Lung (tissue), 12 donors: ENCODE measurements around the gene TCTN3. TPM values are rescaled to one million over a fixed set of nuclear protein-coding genes. Genes with fewer than 3 reads are reported as not detected.
A peak's percentile ranks its signal among the peaks of the same experiment; 100 is the strongest.

Experiments used
- ATAC-seq: fragments of 200-7000 bp; cut with Tn5 transposase; one replicate; pipeline ENCODE4 v1.9.1; 2020; ENCODE audit warnings: moderate number of reproducible peaks; ENCODE audit not compliant: insufficient read depth, low FRiP score
- DNase-seq, 3 donors: peaks; one replicate each; pipeline ENCODE4 v3.0.0-alpha.2; 2013 to 2017
- H3K27ac ChIP-seq, 2 donors: one replicate each; pipeline ENCODE4 v1.5.1; 2013; ENCODE audit warnings: mild to moderate bottlenecking in 2 of 2, moderate library complexity in 2 of 2, control low read depth in 1 of 2, inconsistent platforms in 1 of 2, low read depth in 1 of 2, low read length in 1 of 2
- H3K27me3 ChIP-seq, 3 donors: one replicate each; pipeline ENCODE4 v1.5.1; 2013; ENCODE audit warnings: low read length in 2 of 3; ENCODE audit not compliant: control insufficient read depth in 3 of 3, insufficient read depth in 3 of 3
- H3K36me3 ChIP-seq, 4 donors: one replicate each; pipeline ENCODE4 v1.5.1; 2013; ENCODE audit warnings: low read length in 4 of 4, mild to moderate bottlenecking in 1 of 4, moderate library complexity in 1 of 4; ENCODE audit not compliant: control insufficient read depth in 4 of 4, insufficient read depth in 4 of 4
- H3K4me1 ChIP-seq, 5 donors: one replicate each; pipeline ENCODE4 v1.5.1; 2013; ENCODE audit warnings: low read length in 5 of 5, mild to moderate bottlenecking in 2 of 5, moderate library complexity in 1 of 5; ENCODE audit not compliant: control insufficient read depth in 5 of 5, insufficient read depth in 5 of 5
- H3K4me3 ChIP-seq: one replicate; pipeline ENCODE4 v1.5.1; 2013; ENCODE audit warnings: mild to moderate bottlenecking, control low read depth, moderate library complexity
- H3K9ac ChIP-seq, 2 donors: one replicate each; pipeline ENCODE4 v1.5.1; 2013; ENCODE audit warnings: low read length in 2 of 2, control low read depth in 1 of 2; ENCODE audit not compliant: insufficient read depth in 1 of 2
- H3K9me3 ChIP-seq, 4 donors: one replicate each; pipeline ENCODE4 v1.5.1; 2013; ENCODE audit warnings: low read length in 3 of 4, mild to moderate bottlenecking in 1 of 4, moderate library complexity in 1 of 4; ENCODE audit not compliant: control insufficient read depth in 4 of 4, insufficient read depth in 3 of 4
- CTCF ChIP-seq: IDR thresholded peaks from 2 replicates; pipeline ENCODE4 v1.5.1; 2012; ENCODE audit warnings: mild to moderate bottlenecking; ENCODE audit errors: control extremely low read depth, extremely low read depth
- WGBS, 2 donors: extraction: QIAGEN DNeasy Blood & Tissue Kit; methylation state at CpG; one replicate each; pipeline ENCODE4 v1.1.7; 2013; 5-methylcytosine and 5-hydroxymethylcytosine counted together
- polyA plus RNA-seq, 2 donors: library from polyadenylated mRNA; stranded (reverse); fragments of 200-250 nt; gene quantifications; one replicate each; pipeline ENCODE4 v1.2.1, GENCODE V29; 2013
- total RNA-seq, 2 donors: library from RNA; depleted of rRNA in 1 of 2; stranded (reverse); fragments of >200 nt in 1 of 2; gene quantifications; one replicate each; pipeline ENCODE4 v1.2.1, GENCODE V29; 2014 to 2021
- donor health status: control.
- donor health status: control.
- donor health status: Bipolar disorder and iron deficiency.
- donor health status: healthy.
- donor health status: DM: yes; HTN: yes; CAD: no.

The TCTN3 gene
- total and polyA plus RNA-seq, 4 donors: 13.1 to 43.2 (median 29.8) TPM

- Histone ChIP-seq H3K4me3 (no peak overlapping the region), H3K4me1 (peaks cover 0 to 11% (median 0%) of the 10 kb centered on the region in 5 donors), H3K27ac (no peak overlapping the region), H3K36me3 (peaks cover 4 to 16% (median 9%) of the 10 kb centered on the region in 4 donors), H3K9ac (no peak overlapping the region), H3K9me3 (no peaks in the 10 kb centered on the region), H3K27me3 (no peaks in the 10 kb centered on the region)
- 27 to 71% methylated on average over 1 of the region's 1 CpG for WGBS, 2 donors
- no peak for DNase-seq
- ATAC-seq: no peak
- TF ChIP-seq CTCF: no peak
Measured at GRCh38 chr10:95663496-95663895, 30.2 kb downstream of the TCTN3 start.

- 81 to 84% methylated on average over 1 of the region's 1 CpG for WGBS, 2 donors
Measured at GRCh38 chr10:95661818-95662217, 31.9 kb downstream of the TCTN3 start.

GRCh38 chr10:95660283-95660682 is 33.4 kb downstream of the TCTN3 start:
- no peak for TF ChIP-seq CTCF
- H3K36me3 ChIP-seq: peaks cover 4 to 14% (median 9%) of the 10 kb centered on the region in 4 donors
- no peak overlapping the region for H3K27ac ChIP-seq
- no peaks in the 10 kb centered on the region for H3K9me3 ChIP-seq
- ATAC-seq (no peak), DNase-seq (no peak)
- no peaks in the 10 kb centered on the region for H3K27me3 ChIP-seq
- H3K9ac ChIP-seq: no peak overlapping the region
- no peak overlapping the region for H3K4me3 ChIP-seq
- peaks cover 0 to 11% (median 5%) of the 10 kb centered on the region in 5 donors for H3K4me1 ChIP-seq

More at GRCh38 chr10:95661818-95662217, 31.9 kb downstream of the TCTN3 start:
- Histone ChIP-seq H3K4me3 (no peak overlapping the region), H3K9me3 (no peaks in the 10 kb centered on the region), H3K36me3 (peaks cover 4 to 14% (median 9%) of the 10 kb centered on the region in 4 donors), H3K27ac (peak overlapping the region in 1 of 2 donors; percentile 1), H3K27me3 (no peaks in the 10 kb centered on the region), H3K4me1 (peaks cover 0 to 11% (median 0%) of the 10 kb centered on the region in 5 donors), H3K9ac (no peak overlapping the region)
- ATAC-seq (no peak), DNase-seq (peak in 1 of 3 donors; percentile 10)
- TF ChIP-seq CTCF: no peak

GRCh38 chr10:95657250-95657649 is 36.5 kb downstream of the TCTN3 start:
- peaks cover 0 to 4% (median 2%) of the 10 kb centered on the region in 4 donors for H3K36me3 ChIP-seq
- H3K9ac ChIP-seq: no peak overlapping the region
- ATAC-seq (no peak), DNase-seq (no peak)
- TF ChIP-seq CTCF: no peak
- no peaks in the 10 kb centered on the region for H3K27me3 ChIP-seq
- no peak overlapping the region for H3K4me3 ChIP-seq
- no peaks in the 10 kb centered on the region for H3K9me3 ChIP-seq
- peaks cover 0 to 12% (median 5%) of the 10 kb centered on the region in 5 donors for H3K4me1 ChIP-seq
- 93 to 95% methylated on average over 1 of the region's 1 CpG for WGBS, 2 donors
- no peak overlapping the region for H3K27ac ChIP-seq
